NCI-H748 treated with DMSO at 0.1 percent for 48 hours (cell line): ENCODE measurements around the gene VARS2.

Source experiments
- DNase-seq: peaks from one replicate; lab custom pipeline; 2025; lab: John Stamatoyannopoulos, UW

Gene VARS2

DNA sequence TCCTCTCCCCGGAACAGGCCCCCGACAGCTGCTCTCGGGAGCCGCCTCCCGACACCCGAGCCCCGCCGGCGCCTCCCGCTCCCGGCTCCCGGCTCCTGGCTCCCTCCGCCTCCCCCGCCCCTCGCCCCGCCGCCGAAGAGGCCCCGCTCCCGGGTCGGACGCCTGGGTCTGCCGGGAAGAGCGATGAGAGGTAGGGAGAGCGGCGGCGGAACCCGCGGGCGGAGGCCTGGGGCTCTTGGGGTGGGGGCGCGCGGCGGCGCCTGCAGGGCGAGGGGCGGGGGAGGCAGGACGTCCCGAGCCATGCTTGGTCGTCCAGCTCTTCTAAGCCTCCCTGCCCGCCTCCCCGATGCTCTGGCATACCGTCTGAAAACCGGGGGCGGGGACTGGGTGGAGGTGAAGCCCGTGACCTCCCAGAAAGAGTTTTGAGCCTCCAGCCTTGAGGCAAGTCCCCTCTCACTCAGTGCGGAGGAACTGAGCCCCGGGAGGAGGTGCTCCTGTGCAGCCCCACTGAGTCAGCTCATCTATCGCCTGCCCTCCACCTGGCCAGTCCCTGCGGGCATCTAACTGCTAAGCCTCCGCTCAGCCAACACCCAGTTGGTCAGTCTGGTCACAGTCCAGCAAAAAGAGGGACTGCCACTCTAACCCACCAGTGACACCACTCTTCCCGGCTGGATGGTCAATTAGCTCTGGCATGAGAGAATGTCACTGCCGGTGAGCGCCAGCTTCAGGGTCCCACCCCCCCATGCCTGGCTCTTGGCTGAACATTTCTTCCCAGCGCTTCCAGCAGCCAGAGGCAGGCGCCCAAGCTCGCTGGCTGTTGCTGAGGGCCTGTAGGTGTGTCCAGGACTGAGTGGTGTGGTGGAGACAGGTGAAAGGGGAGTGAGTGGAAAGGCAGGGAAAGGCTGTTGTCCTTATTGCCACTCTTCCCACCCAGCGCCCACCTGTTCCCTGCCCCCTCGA lies 29.2 kb upstream of the VARS2 start:
- DNase-seq = peak; percentile 33

DNA sequence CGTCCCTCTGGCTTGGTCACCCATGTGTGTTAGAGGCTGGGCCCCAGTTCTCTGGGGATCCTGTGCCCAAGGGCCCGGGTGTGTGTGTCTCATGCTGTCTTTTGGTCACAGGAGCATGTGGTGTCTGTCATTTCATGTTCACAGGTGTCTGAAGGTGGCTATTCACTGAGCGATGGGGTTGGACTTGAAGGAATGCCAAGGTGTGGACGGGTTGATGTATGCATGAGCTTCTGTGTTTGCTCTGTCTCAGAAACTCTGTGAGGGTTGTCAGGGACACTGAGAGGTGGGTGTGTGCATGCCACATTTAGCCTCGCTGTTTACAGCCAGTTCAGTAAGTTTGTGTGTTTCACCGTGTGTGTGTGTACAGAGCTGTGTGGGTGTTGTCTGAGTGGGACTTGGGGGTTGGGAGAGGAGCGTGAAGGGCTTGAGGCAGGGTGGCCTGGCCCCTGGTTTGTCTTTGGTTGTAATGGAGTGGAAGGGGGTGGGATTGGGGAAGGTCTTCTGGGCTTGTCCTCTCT lies 28.5 kb upstream of the VARS2 start:
- DNase-seq = peak; percentile 43

DNA sequence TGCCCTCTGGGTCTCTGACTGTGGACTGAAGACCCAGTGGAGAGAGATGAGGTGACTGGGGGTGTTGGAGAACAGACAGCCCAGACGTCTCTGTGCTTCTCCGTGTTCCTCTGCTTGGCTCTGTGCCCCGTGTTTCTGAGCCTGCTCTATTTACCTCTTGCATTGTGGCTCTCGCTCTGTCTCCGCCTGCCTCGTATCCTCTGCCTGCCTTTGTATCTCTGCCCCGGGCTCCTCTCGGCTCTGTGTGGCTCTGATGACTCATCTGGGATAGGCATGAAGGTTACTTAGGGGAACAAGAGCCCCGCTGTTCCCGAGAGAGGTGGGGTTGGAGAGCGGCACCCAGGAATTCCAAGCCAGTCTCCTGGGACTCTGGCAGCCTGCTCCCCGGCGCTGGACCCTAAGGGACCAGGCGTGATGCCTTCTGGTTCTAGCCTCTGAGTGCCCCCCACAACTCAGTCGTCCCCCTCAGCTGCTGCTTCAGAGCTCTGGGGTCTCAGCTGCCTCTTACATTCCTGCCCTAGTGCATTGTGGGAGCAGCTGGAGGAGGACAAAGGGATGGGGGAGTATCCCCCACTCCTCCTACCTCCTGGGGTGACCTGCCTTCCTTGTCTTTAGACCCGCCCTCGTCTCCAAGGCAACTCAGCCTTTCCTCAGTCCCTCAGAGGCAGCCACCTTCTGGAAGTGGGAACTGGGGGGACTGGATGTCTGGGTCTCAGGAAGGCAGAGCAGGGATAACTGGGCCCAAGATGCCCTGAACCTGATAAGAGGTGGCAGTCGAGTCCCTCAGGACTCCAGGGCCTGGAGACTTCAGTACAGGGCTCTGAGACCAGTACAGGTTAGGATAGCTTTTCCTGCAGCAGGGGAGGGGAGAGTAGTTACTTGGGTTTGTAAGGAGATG lies 27.8 kb upstream of the VARS2 start:
- peak; percentile 67 for DNase-seq

DNA sequence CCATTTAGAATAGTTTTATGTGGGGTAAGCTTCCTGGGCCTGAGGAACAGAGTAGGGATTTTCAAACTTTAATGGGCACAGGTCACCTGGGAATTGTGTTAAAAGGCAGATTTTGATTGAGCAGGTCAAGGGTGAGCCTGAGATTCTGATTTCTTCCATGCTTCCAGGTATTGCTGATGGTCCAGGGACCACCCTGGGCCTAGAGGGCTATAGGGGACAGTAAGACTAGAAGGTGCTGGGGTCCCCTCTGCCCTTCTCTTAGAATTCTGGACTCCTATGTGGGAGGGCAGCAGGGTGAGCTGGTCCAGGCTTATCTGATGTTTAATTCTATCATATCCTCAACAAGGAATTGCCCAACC lies 27.2 kb upstream of the VARS2 start:
- DNase-seq = no peak

- DNase-seq = no peak
Observed at GRCh38 chr6:30887901-30888815, 25.9 kb upstream of the VARS2 start.

- no peak for DNase-seq
Observed at GRCh38 chr6:30888816-30889495, 25.1 kb upstream of the VARS2 start.

- no peak for DNase-seq
Observed at GRCh38 chr6:30889496-30889885, 24.5 kb upstream of the VARS2 start.

DNA sequence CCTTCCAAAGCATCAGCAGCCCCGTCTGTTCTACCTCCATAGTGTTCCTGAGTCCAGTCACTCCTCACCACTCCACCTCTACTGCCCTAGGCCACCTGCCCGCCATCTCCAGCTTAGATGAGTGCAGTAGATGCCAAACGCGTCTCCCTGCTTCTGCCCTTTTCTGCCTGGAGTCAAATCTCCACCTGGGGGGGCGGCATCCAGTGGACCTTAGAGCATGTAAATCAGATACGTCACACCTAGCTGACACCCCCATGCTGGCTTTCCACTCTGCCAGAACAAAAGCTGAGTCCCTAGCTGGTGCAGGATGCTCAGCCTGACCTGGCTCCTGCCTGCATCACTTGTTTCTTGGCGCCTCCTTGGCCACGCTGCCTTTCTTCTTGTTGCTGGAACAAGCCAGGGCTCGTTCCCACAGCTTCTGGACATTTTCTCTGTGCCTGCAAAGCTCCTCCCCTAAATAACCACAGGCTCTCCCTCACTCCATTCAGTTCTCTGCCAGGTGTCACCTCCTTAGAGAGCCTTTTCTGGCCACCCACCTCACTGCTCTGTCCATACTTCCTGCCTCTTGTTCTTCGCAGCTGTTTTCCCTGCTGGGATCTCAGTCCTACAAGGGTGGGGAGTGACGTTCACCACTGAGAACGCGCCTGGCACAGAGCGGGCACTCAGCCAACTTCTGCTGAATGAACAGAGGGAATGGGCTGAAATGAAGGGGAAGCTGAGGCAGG lies 24.0 kb upstream of the VARS2 start:
- no peak for DNase-seq

DNA sequence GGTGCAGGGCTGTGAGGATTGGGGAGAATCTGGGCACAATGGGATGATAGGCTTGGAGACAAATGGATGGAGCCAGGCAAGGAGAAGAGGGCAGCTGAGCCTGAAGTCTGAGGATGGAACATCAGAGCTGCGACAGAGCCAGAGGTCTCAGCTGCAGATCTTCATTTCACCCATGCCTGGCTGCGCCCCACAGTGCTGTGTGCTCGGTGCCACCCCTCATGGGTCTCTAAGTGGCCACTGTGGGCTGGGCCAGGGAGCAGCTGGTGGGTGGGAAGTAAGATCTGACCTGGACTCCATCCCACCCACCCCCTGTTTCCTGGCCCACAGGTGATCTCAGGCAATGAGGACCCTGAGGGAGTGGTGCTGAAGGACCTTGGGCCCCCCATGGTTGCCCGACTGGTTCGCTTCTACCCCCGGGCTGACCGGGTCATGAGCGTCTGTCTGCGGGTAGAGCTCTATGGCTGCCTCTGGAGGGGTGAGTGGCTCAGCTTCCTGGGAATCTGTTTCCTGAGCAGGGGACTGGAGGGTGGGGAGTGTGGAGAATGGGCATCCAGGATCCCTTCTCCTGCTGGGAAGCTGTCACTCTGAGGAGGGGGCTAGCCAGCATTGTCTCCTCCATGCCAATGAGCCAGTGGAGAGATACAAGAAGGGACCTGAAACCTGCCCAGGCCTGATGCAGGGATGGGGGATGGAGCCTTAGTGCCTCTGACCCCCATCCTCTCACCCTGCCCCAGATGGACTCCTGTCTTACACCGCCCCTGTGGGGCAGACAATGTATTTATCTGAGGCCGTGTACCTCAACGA lies 23.2 kb upstream of the VARS2 start:
- no peak for DNase-seq

DNA sequence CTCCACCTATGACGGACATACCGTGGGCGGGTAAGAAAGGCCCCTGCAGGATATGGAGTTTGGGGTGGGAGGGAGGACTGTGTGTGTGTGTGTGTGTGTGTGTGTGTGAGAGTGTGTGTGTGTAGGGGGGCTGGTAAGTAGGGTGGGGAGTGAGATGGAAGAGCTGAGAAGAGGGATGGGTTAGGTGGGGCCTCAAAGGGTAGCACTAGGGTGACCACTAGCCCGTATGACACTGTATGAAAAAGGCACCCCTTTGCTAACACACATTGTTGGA lies 22.7 kb upstream of the VARS2 start:
- no peak for DNase-seq

GRCh38 chr6:30891816-30892538 lies 22.1 kb upstream of the VARS2 start:
- DNase-seq = no peak

- DNase-seq = no peak
Observed at GRCh38 chr6:30893001-30893591, 20.9 kb upstream of the VARS2 start.

GRCh38 chr6:30893666-30894065 lies 20.4 kb upstream of the VARS2 start:
- DNase-seq = no peak

DNA sequence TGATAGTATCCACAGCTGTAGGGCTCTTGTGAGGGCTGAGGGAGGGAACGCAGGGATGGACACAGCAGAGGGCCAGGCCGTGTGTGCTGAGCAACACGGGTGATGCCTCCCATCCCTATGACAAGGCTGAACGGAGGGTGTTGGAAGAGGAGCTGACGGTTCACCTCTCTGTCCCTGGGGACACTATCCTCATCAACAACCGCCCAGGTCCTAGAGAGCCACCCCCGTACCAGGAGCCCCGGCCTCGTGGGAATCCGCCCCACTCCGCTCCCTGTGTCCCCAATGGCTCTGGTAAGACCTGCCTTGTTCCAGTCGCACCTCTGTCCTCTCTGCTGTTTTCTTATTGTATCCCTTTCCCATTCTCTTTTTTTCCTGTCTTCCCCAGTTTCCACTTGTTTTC lies 19.7 kb upstream of the VARS2 start:
- no peak for DNase-seq

GRCh38 chr6:30894935-30895334 lies 19.1 kb upstream of the VARS2 start:
- no peak for DNase-seq

- DNase-seq = no peak
Observed at GRCh38 chr6:30895343-30895742, 18.7 kb upstream of the VARS2 start.

GRCh38 chr6:30896541-30896940 lies 17.5 kb upstream of the VARS2 start:
- DNase-seq = no peak

- no peak for DNase-seq
Observed at GRCh38 chr6:30897882-30898281, 16.2 kb upstream of the VARS2 start.
